Neuron (in vitro differentiated cells): ENCODE measurements around the gene KLK14.

ENCODE experiments used
- H2AFZ ChIP-seq: one replicate; pipeline ENCODE4 v1.6.1; 2013; ENCODE audit warnings: low read depth, mild to moderate bottlenecking, inconsistent platforms, low read length, moderate library complexity
- H3K27me3 ChIP-seq: one replicate; pipeline ENCODE4 v1.6.1; 2013; ENCODE audit warnings: low read length; ENCODE audit not compliant: insufficient read depth
- H3K36me3 ChIP-seq: one replicate; pipeline ENCODE4 v1.6.1; 2013; ENCODE audit warnings: low read length; ENCODE audit not compliant: insufficient read depth
- H3K4me1 ChIP-seq: one replicate; pipeline ENCODE4 v1.6.1; 2013; ENCODE audit warnings: low read length; ENCODE audit not compliant: insufficient read depth
- H3K4me3 ChIP-seq: 2 replicates; pipeline ENCODE4 v1.5.1; 2013; ENCODE audit warnings: mild to moderate bottlenecking, low read length, moderate library complexity
- H3K9me3 ChIP-seq: one replicate; pipeline ENCODE4 v1.6.1; 2013; ENCODE audit warnings: low read length

The KLK14 gene

GRCh38 chr19:51082611-51083010 is at the start of gene KLK14:
Gene KLK14, minus strand, starts transcription at chr19:51082887. Its CDS starts 273 bp downstream, at chr19:51082614.
- peaks cover 36% of the 10 kb centered on the region for H3K27me3 ChIP-seq
- H3K9me3 ChIP-seq, result no peaks in the 10 kb centered on the region
- H3K4me1 ChIP-seq, result no peaks in the 10 kb centered on the region

GRCh38 chr19:51131780-51132680 is 49.3 kb upstream of the KLK14 start:
- Histone ChIP-seq H3K36me3 (no peaks in the 10 kb centered on the region), H2AFZ (no peak overlapping the region), H3K4me3 (no peak overlapping the region), H3K27me3 (peaks cover 12% of the 10 kb centered on the region), H3K4me1 (peaks cover 3% of the 10 kb centered on the region), H3K9me3 (no peaks in the 10 kb centered on the region)

More at GRCh38 chr19:51082611-51083010, at the start of gene KLK14:
- no peaks in the 10 kb centered on the region for H3K36me3 ChIP-seq
- H3K4me3 ChIP-seq, result no peak within 1 kb of the TSS
- H2AFZ ChIP-seq, result no peak within 1 kb of the TSS

GRCh38 chr19:51129716-51130115 is 47.0 kb upstream of the KLK14 start:
- Histone ChIP-seq H3K4me1 (peaks cover 3% of the 10 kb centered on the region), H3K4me3 (no peak overlapping the region), H2AFZ (no peak overlapping the region), H3K36me3 (no peaks in the 10 kb centered on the region), H3K9me3 (no peaks in the 10 kb centered on the region), H3K27me3 (peaks cover 16% of the 10 kb centered on the region)

- Histone ChIP-seq H3K27me3 (peaks cover 16% of the 10 kb centered on the region), H3K36me3 (no peaks in the 10 kb centered on the region), H3K4me1 (peaks cover 3% of the 10 kb centered on the region), H3K9me3 (no peaks in the 10 kb centered on the region), H3K4me3 (no peak overlapping the region), H2AFZ (no peak overlapping the region)
Measured at GRCh38 chr19:51128227-51128626, 45.5 kb upstream of the KLK14 start.

- H3K4me3 ChIP-seq, result no peak overlapping the region
- H2AFZ ChIP-seq, result no peak overlapping the region
- H3K27me3 ChIP-seq, result peaks cover 17% of the 10 kb centered on the region
- peaks cover 3% of the 10 kb centered on the region for H3K4me1 ChIP-seq
- H3K36me3 ChIP-seq, result no peaks in the 10 kb centered on the region
- H3K9me3 ChIP-seq, result no peaks in the 10 kb centered on the region
Measured at GRCh38 chr19:51127755-51128154, 45.1 kb upstream of the KLK14 start.

- no peak overlapping the region for H3K4me3 ChIP-seq
- no peak overlapping the region for H2AFZ ChIP-seq
- H3K9me3 ChIP-seq, result no peaks in the 10 kb centered on the region
- H3K4me1 ChIP-seq, result peaks cover 3% of the 10 kb centered on the region
- H3K36me3 ChIP-seq, result no peaks in the 10 kb centered on the region
- H3K27me3 ChIP-seq, result peaks cover 21% of the 10 kb centered on the region
Measured at GRCh38 chr19:51127032-51127431, 44.3 kb upstream of the KLK14 start.

- H3K4me1 ChIP-seq, result no peaks in the 10 kb centered on the region
- H3K4me3 ChIP-seq, result no peak overlapping the region
- no peak overlapping the region for H2AFZ ChIP-seq
Measured at GRCh38 chr19:51125421-51126075, 42.9 kb upstream of the KLK14 start.

GRCh38 chr19:51124729-51125128 is 42.0 kb upstream of the KLK14 start, which contains the start of gene SIGLEC9:
Gene SIGLEC9, plus strand, starts transcription at chr19:51124906. Its CDS starts 69 bp downstream, at chr19:51124975.
- peaks cover 26% of the 10 kb centered on the region for H3K27me3 ChIP-seq
- H3K9me3 ChIP-seq, result no peaks in the 10 kb centered on the region
- H3K36me3 ChIP-seq, result no peaks in the 10 kb centered on the region
- H3K4me1 ChIP-seq, result no peaks in the 10 kb centered on the region
- no peak within 1 kb of the TSS for H3K4me3 ChIP-seq
- no peak within 1 kb of the TSS for H2AFZ ChIP-seq

More at GRCh38 chr19:51125421-51126075, 42.9 kb upstream of the KLK14 start:
- no peaks in the 10 kb centered on the region for H3K9me3 ChIP-seq
- H3K36me3 ChIP-seq, result no peaks in the 10 kb centered on the region
- peaks cover 26% of the 10 kb centered on the region for H3K27me3 ChIP-seq

- Histone ChIP-seq H3K36me3 (no peaks in the 10 kb centered on the region), H3K27me3 (peaks cover 30% of the 10 kb centered on the region), H3K4me3 (no peak overlapping the region), H2AFZ (no peak overlapping the region), H3K4me1 (no peaks in the 10 kb centered on the region), H3K9me3 (no peaks in the 10 kb centered on the region)
Measured at GRCh38 chr19:51124216-51124615, 41.5 kb upstream of the KLK14 start.

GRCh38 chr19:51123802-51124201 is 41.1 kb upstream of the KLK14 start:
- H3K36me3 ChIP-seq, result no peaks in the 10 kb centered on the region

GRCh38 chr19:51123381-51123800 is 40.7 kb upstream of the KLK14 start:
- Histone ChIP-seq H3K9me3 (no peaks in the 10 kb centered on the region), H3K36me3 (no peaks in the 10 kb centered on the region), H3K4me1 (no peaks in the 10 kb centered on the region), H3K27me3 (peaks cover 26% of the 10 kb centered on the region), H3K4me3 (no peak overlapping the region), H2AFZ (no peak overlapping the region)

More at GRCh38 chr19:51123802-51124201, 41.1 kb upstream of the KLK14 start:
- no peak overlapping the region for H3K4me3 ChIP-seq
- H3K4me1 ChIP-seq, result no peaks in the 10 kb centered on the region
- H3K9me3 ChIP-seq, result no peaks in the 10 kb centered on the region
- H3K27me3 ChIP-seq, result peaks cover 31% of the 10 kb centered on the region
- H2AFZ ChIP-seq, result no peak overlapping the region

GRCh38 chr19:51122112-51122981 is 39.7 kb upstream of the KLK14 start:
- Histone ChIP-seq H3K9me3 (no peaks in the 10 kb centered on the region), H3K36me3 (no peaks in the 10 kb centered on the region), H3K27me3 (peaks cover 22% of the 10 kb centered on the region), H3K4me1 (no peaks in the 10 kb centered on the region), H2AFZ (no peak overlapping the region), H3K4me3 (no peak overlapping the region)
